SH-SY5Y (cell line): ENCODE data around the gene FBLIM1.

ENCODE experiments used
- GATA2 ChIP-seq: IDR thresholded peaks from 2 replicates; pipeline ENCODE4 v1.6.1; 2011; ENCODE audit warnings: mild to moderate bottlenecking, low read depth, low read length
- GATA3 ChIP-seq: IDR thresholded peaks from 2 replicates; pipeline ENCODE4 v1.6.1; 2011; ENCODE audit warnings: low read depth, mild to moderate bottlenecking, low read length, moderate library complexity

- TF ChIP-seq GATA3: no peak
- no peak for TF ChIP-seq GATA2
Measured at GRCh38 chr1:15744122-15744679, 14.4 kb upstream of the FBLIM1 start.
